Astrocyte (in vitro differentiated cells and primary cell): ENCODE data around the gene EPC2. TPM values are rescaled to one million over a fixed set of nuclear protein-coding genes. Genes with fewer than 3 reads are reported as not detected.

Source experiments
- DNase-seq: peaks from one replicate; pipeline ENCODE4 v3.0.0-alpha.2; 2010; ENCODE audit warnings: low read depth
- FAIRE-seq: peaks from 2 replicates; lab custom pipeline; 2011; peaks lifted over from hg19 to GRCh38; lab: Jason Lieb, UNC
- H2AFZ ChIP-seq: 2 replicates; pipeline ENCODE4 v1.6.0; 2012; ENCODE audit warnings: low read depth, low read length, inconsistent platforms
- H3K27ac ChIP-seq: 2 replicates; pipeline ENCODE4 v1.5.1; 2011; ENCODE audit warnings: low read depth, low read length, inconsistent platforms
- H3K27me3 ChIP-seq: 2 replicates; pipeline ENCODE4 v1.6.0; 2011; ENCODE audit warnings: low read length, inconsistent platforms; ENCODE audit not compliant: insufficient read depth
- H3K36me3 ChIP-seq: 2 replicates; pipeline ENCODE4 v1.5.1; 2011; ENCODE audit warnings: low read length, inconsistent platforms; ENCODE audit not compliant: insufficient read depth
- H3K4me1 ChIP-seq: 2 replicates; pipeline ENCODE4 v1.5.1; 2011; ENCODE audit warnings: low read length, inconsistent platforms; ENCODE audit not compliant: insufficient read depth
- H3K4me2 ChIP-seq: 2 replicates; pipeline ENCODE4 v1.6.0; 2012; ENCODE audit warnings: low read length, inconsistent platforms
- H3K4me3 ChIP-seq: 2 replicates; pipeline ENCODE4 v1.5.1; 2011; ENCODE audit warnings: low read depth, mild to moderate bottlenecking, low read length, inconsistent platforms; ENCODE audit not compliant: insufficient read depth
- H3K79me2 ChIP-seq: 2 replicates; pipeline ENCODE4 v1.6.0; 2012; ENCODE audit warnings: mild to moderate bottlenecking, low read length, inconsistent platforms; ENCODE audit not compliant: insufficient read depth
- H3K9ac ChIP-seq: 2 replicates; pipeline ENCODE4 v1.6.0; 2012; ENCODE audit warnings: mild to moderate bottlenecking, low read length, inconsistent platforms
- H3K9me3 ChIP-seq: 2 replicates; pipeline ENCODE4 v1.5.1; 2012; ENCODE audit warnings: low read depth, mild to moderate bottlenecking, low read length, inconsistent platforms; ENCODE audit not compliant: insufficient read depth
- H4K20me1 ChIP-seq: 2 replicates; pipeline ENCODE4 v1.6.0; 2012; ENCODE audit warnings: low read length, inconsistent platforms; ENCODE audit not compliant: insufficient read depth
- H3K27ac Mint-ChIP-seq: one replicate; pipeline ENCODE4 v1.8.0; 2021; ENCODE audit warnings: mild to moderate bottlenecking, mixed read lengths; ENCODE audit not compliant: unreplicated experiment
- H3K27me3 Mint-ChIP-seq: one replicate; pipeline ENCODE4 v1.8.0; 2021; ENCODE audit warnings: low read depth, mixed read lengths; ENCODE audit not compliant: unreplicated experiment
- H3K36me3 Mint-ChIP-seq: one replicate; pipeline ENCODE4 v1.8.0; 2021; ENCODE audit warnings: low read depth, mixed read lengths; ENCODE audit not compliant: unreplicated experiment
- H3K4me1 Mint-ChIP-seq: one replicate; pipeline ENCODE4 v1.8.0; 2021; ENCODE audit warnings: low read depth, mixed read lengths; ENCODE audit not compliant: unreplicated experiment
- H3K4me3 Mint-ChIP-seq: one replicate; pipeline ENCODE4 v1.8.0; 2021; ENCODE audit warnings: mild to moderate bottlenecking, moderate library complexity, mixed read lengths; ENCODE audit not compliant: unreplicated experiment
- H3K9me3 Mint-ChIP-seq: one replicate; pipeline ENCODE4 v1.8.0; 2021; ENCODE audit warnings: mild to moderate bottlenecking, mixed read lengths; ENCODE audit not compliant: unreplicated experiment
- CTCF ChIP-seq: IDR thresholded peaks from 2 replicates; pipeline ENCODE4 v1.5.1; 2011; ENCODE audit warnings: low read depth, mild to moderate bottlenecking, inconsistent platforms, low read length, moderate library complexity; ENCODE audit not compliant: insufficient read depth
- EZH2 ChIP-seq: IDR thresholded peaks from 2 replicates; pipeline ENCODE4 v1.6.1; 2012; ENCODE audit warnings: mild to moderate bottlenecking, low read length, inconsistent platforms; ENCODE audit not compliant: insufficient read depth
- total RNA-seq: library from RNA; stranded (reverse); gene quantifications from 2 replicates; pipeline ENCODE4 v1.2.1, GENCODE V29; 2021

Gene EPC2
- total RNA-seq, 1 donor from 2014 or later: 24.8 TPM

GRCh38 chr2:148716378-148716920, 71.9 kb downstream of the EPC2 start:
- no peak overlapping the region for H3K9ac ChIP-seq
- peak overlapping the region; percentile 20 for H3K27ac Mint-ChIP-seq
- peaks cover 16% of the 10 kb centered on the region for H3K4me1 Mint-ChIP-seq
- no peaks in the 10 kb centered on the region for H3K27me3 ChIP-seq
- TF ChIP-seq CTCF: no peak
- no peak for TF ChIP-seq EZH2
- no peak overlapping the region for H3K4me3 ChIP-seq
- H3K79me2 ChIP-seq: peaks cover 99% of the 10 kb centered on the region
- H3K36me3 Mint-ChIP-seq: peaks cover 4% of the 10 kb centered on the region
- H3K27me3 Mint-ChIP-seq: no peaks in the 10 kb centered on the region
- FAIRE-seq: no peak
- H3K27ac ChIP-seq: no peak overlapping the region
- H3K36me3 ChIP-seq: no peaks in the 10 kb centered on the region
- no peak overlapping the region for H3K4me3 Mint-ChIP-seq
- H3K4me2 ChIP-seq: no peak overlapping the region
- no peak overlapping the region for H2AFZ ChIP-seq
- H3K9me3 Mint-ChIP-seq: peaks cover 3% of the 10 kb centered on the region
- no peak for DNase-seq
- no peaks in the 10 kb centered on the region for H3K9me3 ChIP-seq
- peaks cover 4% of the 10 kb centered on the region for H3K4me1 ChIP-seq
- H4K20me1 ChIP-seq: peaks cover 95% of the 10 kb centered on the region

GRCh38 chr2:148718039-148718438, 73.5 kb downstream of the EPC2 start:
- TF ChIP-seq CTCF (no peak), EZH2 (no peak)
- Mint-ChIP-seq H3K9me3 (peaks cover 3% of the 10 kb centered on the region), H3K27me3 (no peaks in the 10 kb centered on the region), H3K36me3 (peaks cover 4% of the 10 kb centered on the region), H3K4me1 (peaks cover 25% of the 10 kb centered on the region), H3K4me3 (no peak overlapping the region), H3K27ac (no peak overlapping the region)
- no peak overlapping the region for H3K4me3 ChIP-seq
- H3K79me2 ChIP-seq: peaks cover 95% of the 10 kb centered on the region
- H3K27ac ChIP-seq: no peak overlapping the region
- H3K9me3 ChIP-seq: no peaks in the 10 kb centered on the region
- H3K27me3 ChIP-seq: no peaks in the 10 kb centered on the region
- H2AFZ ChIP-seq: no peak overlapping the region
- FAIRE-seq (no peak), DNase-seq (no peak)
- no peak overlapping the region for H3K4me2 ChIP-seq
- H4K20me1 ChIP-seq: peaks cover 95% of the 10 kb centered on the region
- H3K9ac ChIP-seq: no peak overlapping the region
- H3K36me3 ChIP-seq: no peaks in the 10 kb centered on the region
- H3K4me1 ChIP-seq: peaks cover 4% of the 10 kb centered on the region

GRCh38 chr2:148719195-148719749, 74.7 kb downstream of the EPC2 start:
- Histone ChIP-seq H3K27me3 (no peaks in the 10 kb centered on the region), H3K9me3 (no peaks in the 10 kb centered on the region), H3K4me1 (peaks cover 4% of the 10 kb centered on the region), H3K4me3 (no peak overlapping the region), H3K4me2 (no peak overlapping the region), H4K20me1 (peaks cover 96% of the 10 kb centered on the region), H3K79me2 (peaks cover 96% of the 10 kb centered on the region), H2AFZ (no peak overlapping the region), H3K27ac (no peak overlapping the region), H3K36me3 (no peaks in the 10 kb centered on the region), H3K9ac (no peak overlapping the region)
- peaks cover 3% of the 10 kb centered on the region for H3K9me3 Mint-ChIP-seq
- peaks cover 25% of the 10 kb centered on the region for H3K4me1 Mint-ChIP-seq
- H3K27me3 Mint-ChIP-seq: no peaks in the 10 kb centered on the region
- no peak for DNase-seq
- H3K36me3 Mint-ChIP-seq: peaks cover 4% of the 10 kb centered on the region
- H3K27ac Mint-ChIP-seq: no peak overlapping the region
- FAIRE-seq: no peak
- TF ChIP-seq CTCF: no peak
- TF ChIP-seq EZH2: no peak
- no peak overlapping the region for H3K4me3 Mint-ChIP-seq
